ENCODE measurements around the gene SHISA6.

Gene SHISA6

GRCh38 chr17:11273596-11273995 lies 32.6 kb downstream of the SHISA6 start:
- no peak for TF ChIP-seq ZBTB7A (IDR thresholded peaks at IDR 0.05; ENCODE audit: low read depth)
- no peak for TF ChIP-seq MAX (IDR thresholded peaks at IDR 0.05)

- TF ChIP-seq EP300 (IDR thresholded peaks at IDR 0.05; ENCODE audit: borderline replicate concordance) (no peak), TCF12 (IDR thresholded peaks at IDR 0.05; ENCODE audit: low read depth) (no peak), CREB1 (IDR thresholded peaks at IDR 0.05; ENCODE audit: low read depth) (no peak), MAX (IDR thresholded peaks at IDR 0.05) (no peak), YY1 (IDR thresholded peaks at IDR 0.05; ENCODE audit: low read depth) (no peak), TAF1 (IDR thresholded peaks at IDR 0.05; ENCODE audit: low read depth) (no peak)
- TF ChIP-seq, protein P1, sequence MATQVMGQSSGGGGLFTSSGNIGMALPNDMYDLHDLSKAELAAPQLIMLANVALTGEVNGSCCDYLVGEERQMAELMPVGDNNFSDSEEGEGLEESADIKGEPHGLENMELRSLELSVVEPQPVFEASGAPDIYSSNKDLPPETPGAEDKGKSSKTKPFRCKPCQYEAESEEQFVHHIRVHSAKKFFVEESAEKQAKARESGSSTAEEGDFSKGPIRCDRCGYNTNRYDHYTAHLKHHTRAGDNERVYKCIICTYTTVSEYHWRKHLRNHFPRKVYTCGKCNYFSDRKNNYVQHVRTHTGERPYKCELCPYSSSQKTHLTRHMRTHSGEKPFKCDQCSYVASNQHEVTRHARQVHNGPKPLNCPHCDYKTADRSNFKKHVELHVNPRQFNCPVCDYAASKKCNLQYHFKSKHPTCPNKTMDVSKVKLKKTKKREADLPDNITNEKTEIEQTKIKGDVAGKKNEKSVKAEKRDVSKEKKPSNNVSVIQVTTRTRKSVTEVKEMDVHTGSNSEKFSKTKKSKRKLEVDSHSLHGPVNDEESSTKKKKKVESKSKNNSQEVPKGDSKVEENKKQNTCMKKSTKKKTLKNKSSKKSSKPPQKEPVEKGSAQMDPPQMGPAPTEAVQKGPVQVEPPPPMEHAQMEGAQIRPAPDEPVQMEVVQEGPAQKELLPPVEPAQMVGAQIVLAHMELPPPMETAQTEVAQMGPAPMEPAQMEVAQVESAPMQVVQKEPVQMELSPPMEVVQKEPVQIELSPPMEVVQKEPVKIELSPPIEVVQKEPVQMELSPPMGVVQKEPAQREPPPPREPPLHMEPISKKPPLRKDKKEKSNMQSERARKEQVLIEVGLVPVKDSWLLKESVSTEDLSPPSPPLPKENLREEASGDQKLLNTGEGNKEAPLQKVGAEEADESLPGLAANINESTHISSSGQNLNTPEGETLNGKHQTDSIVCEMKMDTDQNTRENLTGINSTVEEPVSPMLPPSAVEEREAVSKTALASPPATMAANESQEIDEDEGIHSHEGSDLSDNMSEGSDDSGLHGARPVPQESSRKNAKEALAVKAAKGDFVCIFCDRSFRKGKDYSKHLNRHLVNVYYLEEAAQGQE (IDR thresholded peaks at IDR 0.05; ENCODE audit: low read depth), result no peak
Measured at GRCh38 chr17:11274106-11274505, 33.1 kb downstream of the SHISA6 start.

GRCh38 chr17:11276486-11276885 lies 35.5 kb downstream of the SHISA6 start:
- no peak for TF ChIP-seq RAD21 (IDR thresholded peaks at IDR 0.05; ENCODE audit: low read depth)
- no peak for TF ChIP-seq EGR1 (IDR thresholded peaks at IDR 0.05)
- TF ChIP-seq TAF1 (IDR thresholded peaks at IDR 0.05; ENCODE audit: low read depth), result no peak
- TF ChIP-seq EP300 (IDR thresholded peaks at IDR 0.05; ENCODE audit: borderline replicate concordance), result no peak
- no peak for TF ChIP-seq CREB1 (IDR thresholded peaks at IDR 0.05; ENCODE audit: low read depth)
- no peak for TF ChIP-seq YY1 (IDR thresholded peaks at IDR 0.05; ENCODE audit: low read depth)
- no peak for TF ChIP-seq NFIC (IDR thresholded peaks at IDR 0.05)
- TF ChIP-seq USF1 (IDR thresholded peaks at IDR 0.05), result no peak
- TF ChIP-seq MAX (IDR thresholded peaks at IDR 0.05), result no peak
- TF ChIP-seq ZBTB7A (IDR thresholded peaks at IDR 0.05; ENCODE audit: low read depth), result no peak
- no peak for TF ChIP-seq FOXM1 (IDR thresholded peaks at IDR 0.05; ENCODE audit: borderline replicate concordance, low read depth)
- TF ChIP-seq TCF12 (IDR thresholded peaks at IDR 0.05; ENCODE audit: low read depth), result no peak
- no peak for TF ChIP-seq CEBPB (IDR thresholded peaks at IDR 0.05)
- TF ChIP-seq, protein P1 (IDR thresholded peaks at IDR 0.05; ENCODE audit: low read depth), result no peak
- no peak for TF ChIP-seq TEAD4 (IDR thresholded peaks at IDR 0.05)

DNA sequence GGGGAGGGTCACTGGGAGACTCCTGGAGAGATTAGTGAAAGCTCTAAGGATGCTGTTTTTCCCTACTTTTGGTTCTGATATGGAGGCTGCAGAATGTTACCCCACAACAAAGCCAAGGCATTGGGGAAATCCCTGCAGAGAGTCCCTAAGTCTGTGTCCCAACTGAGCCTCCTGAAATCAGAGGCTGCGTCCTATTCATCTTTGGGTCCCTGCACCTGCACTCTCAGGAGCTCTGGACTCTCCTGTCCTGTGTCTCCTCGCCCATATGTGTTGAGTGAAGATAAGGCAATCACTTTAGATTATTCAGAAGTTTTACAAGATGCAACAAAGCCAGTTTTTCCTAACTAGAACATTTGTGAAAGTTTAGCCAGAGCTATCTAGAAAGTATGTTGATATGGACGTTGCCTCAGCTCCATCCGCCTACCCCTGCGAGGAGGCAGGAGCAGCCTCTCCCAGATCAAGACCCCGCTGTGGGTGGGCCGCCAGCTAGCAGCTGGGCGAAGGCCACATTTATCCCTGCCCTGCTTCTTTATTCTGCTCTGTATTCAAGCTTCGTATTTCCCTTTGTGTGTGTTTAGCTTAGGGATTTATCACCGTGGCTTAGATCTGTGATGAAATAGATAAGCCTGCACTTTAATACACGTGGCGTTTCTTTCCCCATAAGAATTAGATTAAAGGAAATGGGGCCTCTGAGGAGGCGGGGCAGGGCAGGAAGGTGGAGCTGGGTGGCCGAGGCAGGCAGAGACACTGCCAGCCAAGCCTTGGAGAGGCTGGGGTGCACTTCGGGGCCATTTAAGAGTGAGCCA lies 37.4 kb downstream of the SHISA6 start:
- TF ChIP-seq USF1 (IDR thresholded peaks at IDR 0.05), result no peak
- no peak for TF ChIP-seq CREB1 (IDR thresholded peaks at IDR 0.05; ENCODE audit: low read depth)
- TF ChIP-seq TEAD4 (IDR thresholded peaks at IDR 0.05), result no peak
- TF ChIP-seq EGR1 (IDR thresholded peaks at IDR 0.05), result no peak
- TF ChIP-seq EP300 (IDR thresholded peaks at IDR 0.05; ENCODE audit: borderline replicate concordance), result no peak
- no peak for TF ChIP-seq ZBTB7A (IDR thresholded peaks at IDR 0.05; ENCODE audit: low read depth)
- no peak for TF ChIP-seq RAD21 (IDR thresholded peaks at IDR 0.05; ENCODE audit: low read depth)
- TF ChIP-seq TAF1 (IDR thresholded peaks at IDR 0.05; ENCODE audit: low read depth), result no peak
- TF ChIP-seq YY1 (IDR thresholded peaks at IDR 0.05; ENCODE audit: low read depth), result no peak
- no peak for TF ChIP-seq MAX (IDR thresholded peaks at IDR 0.05)
- TF ChIP-seq, protein P1 (IDR thresholded peaks at IDR 0.05; ENCODE audit: low read depth), result no peak
- TF ChIP-seq TCF12 (IDR thresholded peaks at IDR 0.05; ENCODE audit: low read depth), result no peak
- TF ChIP-seq NFIC (IDR thresholded peaks at IDR 0.05), result no peak

All from Ishikawa (cell line).